Heart right ventricle (tissue), 16 donors: ENCODE results near the gene DGKD. TPM values are rescaled to one million over a fixed set of nuclear protein-coding genes. Genes with fewer than 3 reads are reported as not detected.

Experiments used
- ATAC-seq, 8 donors: fragments of 200-7000 bp; cut with Tn5 transposase; one replicate each; pipeline ENCODE4 v1.9.1; 2020; ENCODE audit warnings: mild to moderate bottlenecking in 8 of 8, moderate library complexity in 8 of 8, moderate number of reproducible peaks in 1 of 8
- DNase-seq, 2 donors: peaks; one replicate each; pipeline ENCODE4 v3.0.0-alpha.2; 2020
- H3K27ac ChIP-seq, 10 donors: fragments of 200-600 bp; sonication (generic) in 2 of 10; one replicate each; pipeline versions ENCODE4 v1.5.0 to v1.8.0; 2020 to 2022; ENCODE audit warnings: mild to moderate bottlenecking in 3 of 10
- H3K27me3 ChIP-seq, 7 donors: fragments of 200-600 bp; one replicate each; pipeline ENCODE4 v1.8.0; 2021 to 2022; ENCODE audit warnings: mild to moderate bottlenecking in 2 of 7
- H3K36me3 ChIP-seq, 9 donors: fragments of 200-600 bp; sonication (generic) in 1 of 9; one replicate each; pipeline versions ENCODE4 v1.5.0 to v1.8.0; 2020 to 2022; ENCODE audit warnings: mild to moderate bottlenecking in 2 of 9
- H3K4me1 ChIP-seq, 9 donors: fragments of 200-600 bp; sonication (generic) in 1 of 9; one replicate each; pipeline versions ENCODE4 v1.5.0 to v1.8.0; 2020 to 2022; ENCODE audit warnings: mild to moderate bottlenecking in 4 of 9
- H3K4me3 ChIP-seq, 10 donors: fragments of 200-600 bp; sonication (generic) in 2 of 10; one replicate each; pipeline versions ENCODE4 v1.5.0 to v1.8.0; 2020 to 2022; ENCODE audit warnings: mild to moderate bottlenecking in 7 of 10, moderate library complexity in 2 of 10
- H3K9me3 ChIP-seq, 11 donors: fragments of 200-600 bp in 10 of 11; sonication (generic) in 2 of 11; one replicate each; pipeline versions ENCODE4 v1.5.0 to v1.8.0; 2013 to 2022; ENCODE audit warnings: mild to moderate bottlenecking in 2 of 11, control low read depth in 1 of 11, moderate library complexity in 1 of 11
- CTCF ChIP-seq, 9 donors: fragments of 200-600 bp; sonication (generic) in 2 of 9; IDR thresholded peaks; one replicate each; pipeline versions ENCODE4 v1.5.0 to v1.8.0; 2021 to 2022; ENCODE audit warnings: antibody characterized with exemption in 9 of 9, mild to moderate bottlenecking in 5 of 9, moderate library complexity in 1 of 9
- WGBS, 2 donors: extraction: QIAGEN DNeasy Blood & Tissue Kit; methylation state at CpG; one replicate each; pipeline ENCODE4 v1.1.7; 2013; ENCODE audit warnings: inconsistent platforms in 1 of 2; 5-methylcytosine and 5-hydroxymethylcytosine counted together
- intact Hi-C, 10 donors: fragments of 100-400 bp; cut with DNase I; formaldehyde crosslinking; loops; one replicate each; pipeline versions ENCODE4 v1.11.1 to v1.14.2; 2022
- polyA plus RNA-seq, 2 donors: library from polyadenylated mRNA; stranded (reverse); fragments of 200-250 nt; gene quantifications; one replicate each; pipeline ENCODE4 v1.2.3, GENCODE V29; 2013
- total RNA-seq, 10 donors: library from RNA; stranded (reverse); fragmentation: NEBNext Ultra II Directional in 3 of 10; extraction: Animal tissue kit (Norgen Biotek cat#: 25700) in 3 of 10; gene quantifications; one replicate each; pipeline versions ENCODE4 v1.2.1 to v1.2.4, GENCODE V29; 2021 to 2023
- donor health status: Arrhythmogenic right ventricular cardiomyopathy.
- donor health status: ischemic (EF 13 %, LVEDD 7.1; RV severe dilation, severe dysfunction).
- donor health status: healthy with polysubstance abuse.
- donor health status: DM: no; HTN: yes; CAD: no.
- donor health status: DM: no; HTN: no; CAD: no.
- donor health status: ischemic (EF 25% LVEDD 6.9; RV normal size, moderate dysfunction).
- donor health status: ischemic (EF 25% LVEDD 5.7; RV mildly dilated, moderate dysfunction).
- donor health status: healthy.
- donor health status: DM: yes; HTN: yes; CAD: no.
- donor health status: Ischemic cardiomyopathy.
- donor health status: ischemic (EF 35%, LVEDD 5.7; RV mildly dilated, moderate dysfunction).
- donor health status: nonischemic (EF 11% LVEDD 7.7; RV severe dilation, severe dysfunction).
- donor health status: DM: yes; HTN: yes; CAD: no.
- donor health status: PGD.
- donor health status: ischemic (EF 29% LVEDD 5.4; RV normal size, mild dysfunction).
- donor health status: nonischemic (EF 23%, LVEDD 6.1; RV moderate dilation, normal function).

The DGKD gene
- total and polyA plus RNA-seq, 12 donors: 26.8 to 79.5 (median 44.7) TPM

GRCh38 chr2:233486778-233487552 is 132.7 kb downstream of the DGKD start:
- H3K36me3 ChIP-seq: peaks cover 0 to 100% (median 59%) of the 10 kb centered on the region in 9 donors
- peak in 6 of 8 donors; percentile 45 to 79 (median 64) for ATAC-seq
- DNase-seq: no peak
- no peak for TF ChIP-seq CTCF (IDR thresholded peaks at IDR 0.05)
- WGBS, 2 donors: 46 to 51% methylated on average over 4 of the region's 4 CpGs
- H3K9me3 ChIP-seq: no peaks in the 10 kb centered on the region
- peak overlapping the region in 6 of 10 donors; percentile 10 to 66 (median 36) for H3K27ac ChIP-seq
- no peak overlapping the region for H3K4me3 ChIP-seq
- H3K27me3 ChIP-seq: no peaks in the 10 kb centered on the region
- intact Hi-C loops: no loop called here
- peaks cover 0 to 14% (median 9%) of the 10 kb centered on the region in 9 donors for H3K4me1 ChIP-seq

DNA sequence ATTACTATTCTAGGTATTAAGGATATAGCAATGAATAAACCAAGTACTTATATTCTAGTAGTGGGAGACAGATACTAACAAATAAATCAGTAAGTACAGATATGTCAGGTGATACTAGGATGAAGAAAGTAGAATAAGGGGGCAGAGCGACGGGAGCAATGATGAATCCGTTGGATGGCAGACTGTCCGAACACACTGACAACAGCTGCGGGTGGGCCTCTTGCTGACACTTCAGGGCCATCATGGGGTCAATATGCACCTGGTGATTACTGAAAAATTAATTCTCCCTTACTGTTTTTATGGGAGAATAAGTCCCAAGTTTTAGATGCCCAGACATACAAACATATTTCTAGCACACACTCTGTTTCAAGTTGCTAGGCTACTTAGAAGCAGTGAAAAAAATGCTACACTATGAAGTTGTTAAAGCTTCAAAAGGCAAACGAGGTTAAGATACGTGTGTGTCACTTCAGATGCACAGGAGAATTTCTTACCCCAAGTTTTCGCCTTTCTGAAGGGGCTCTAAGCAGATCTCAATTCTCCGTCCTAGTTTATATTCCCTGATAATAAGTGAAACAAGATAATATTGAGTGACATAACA is 133.6 kb downstream of the DGKD start:
- peaks cover 0 to 100% (median 62%) of the 10 kb centered on the region in 9 donors for H3K36me3 ChIP-seq
- intact Hi-C loops: no loop called here

GRCh38 chr2:233489143-233489542 is 134.8 kb downstream of the DGKD start:
- ATAC-seq: no peak
- TF ChIP-seq CTCF (IDR thresholded peaks at IDR 0.05): no peak
- DNase-seq: no peak
- intact Hi-C loops: no loop called here
- H3K4me3 ChIP-seq: no peak overlapping the region
- peaks cover 0 to 98% (median 57%) of the 10 kb centered on the region in 9 donors for H3K36me3 ChIP-seq
- H3K27me3 ChIP-seq: no peaks in the 10 kb centered on the region
- H3K9me3 ChIP-seq: no peaks in the 10 kb centered on the region
- WGBS, 2 donors: 85 to 91% methylated on average over 10 of the region's 10 CpGs
- peaks cover 0 to 14% (median 9%) of the 10 kb centered on the region in 9 donors for H3K4me1 ChIP-seq
- peak overlapping the region in 1 of 10 donors; percentile 17 for H3K27ac ChIP-seq

More for the DNA sequence above, 133.6 kb downstream of the DGKD start:
- H3K27me3 ChIP-seq: no peaks in the 10 kb centered on the region
- 87 to 94% methylated on average over 9 of the region's 9 CpGs for WGBS, 2 donors
- no peak for DNase-seq
- peaks cover 0 to 14% (median 9%) of the 10 kb centered on the region in 9 donors for H3K4me1 ChIP-seq
- ATAC-seq: no peak
- H3K4me3 ChIP-seq: no peak overlapping the region
- H3K27ac ChIP-seq: peak overlapping the region in 1 of 10 donors; percentile 51
- H3K9me3 ChIP-seq: no peaks in the 10 kb centered on the region
- no peak for TF ChIP-seq CTCF (IDR thresholded peaks at IDR 0.05)

GRCh38 chr2:233489666-233490065 is 135.4 kb downstream of the DGKD start:
- Histone ChIP-seq H3K36me3 (peaks cover 0 to 97% (median 52%) of the 10 kb centered on the region in 9 donors), H3K27ac (no peak overlapping the region), H3K4me1 (peaks cover 0 to 14% (median 9%) of the 10 kb centered on the region in 9 donors), H3K4me3 (no peak overlapping the region), H3K9me3 (no peaks in the 10 kb centered on the region), H3K27me3 (no peaks in the 10 kb centered on the region)
- DNase-seq (no peak), ATAC-seq (no peak)
- TF ChIP-seq CTCF (IDR thresholded peaks at IDR 0.05): no peak
- WGBS, 2 donors: 91 to 96% methylated on average over 6 of the region's 6 CpGs
- intact Hi-C loops: no loop called here
